Progenitor cell of endocrine pancreas (in vitro differentiated cells): Measurements from ENCODE around the gene ETNK1. TPM values are rescaled to one million over a fixed set of nuclear protein-coding genes. Genes with fewer than 3 reads are reported as not detected.

ENCODE experiments used
- DNase-seq: peaks from one replicate; pipeline ENCODE4 v3.0.0; 2021; ENCODE audit warnings: low spot score; ENCODE audit not compliant: unreplicated experiment
- H3K27ac Mint-ChIP-seq: 2 replicates; pipeline ENCODE4 v1.8.0; 2021; ENCODE audit warnings: mild to moderate bottlenecking, moderate library complexity, mixed read lengths
- H3K27me3 Mint-ChIP-seq: 2 replicates; pipeline ENCODE4 v1.8.0; 2021; ENCODE audit warnings: mixed read lengths
- H3K36me3 Mint-ChIP-seq: 2 replicates; pipeline ENCODE4 v1.8.0; 2022; ENCODE audit warnings: mixed read lengths; ENCODE audit not compliant: insufficient read depth
- H3K4me1 Mint-ChIP-seq: 2 replicates; pipeline ENCODE4 v1.8.0; 2021; ENCODE audit warnings: low read depth, mixed read lengths
- H3K4me3 Mint-ChIP-seq: 2 replicates; pipeline ENCODE4 v1.8.0; 2021; ENCODE audit warnings: low read depth, mild to moderate bottlenecking, moderate library complexity, mixed read lengths
- H3K9me3 Mint-ChIP-seq: 2 replicates; pipeline ENCODE4 v1.8.0; 2021; ENCODE audit warnings: low read depth, mixed read lengths
- CTCF ChIP-seq: fragments of 200-600 bp; sonication (generic); IDR thresholded peaks from one replicate; pipeline ENCODE4 v1.5.0; 2021; ENCODE audit warnings: antibody characterized with exemption, mild to moderate bottlenecking; ENCODE audit not compliant: unreplicated experiment
- total RNA-seq: library from RNA; stranded (reverse); gene quantifications from 2 replicates; pipeline ENCODE4 v1.2.1, GENCODE V29; 2021

The ETNK1 gene
- total RNA-seq, 1 donor from 2014 or later: 285 TPM

GRCh38 chr12:22733756-22734155 lies 108.8 kb downstream of the ETNK1 start:
- no peak overlapping the region for H3K4me3 Mint-ChIP-seq
- H3K27ac Mint-ChIP-seq: no peak overlapping the region
- H3K4me1 Mint-ChIP-seq: peaks cover 10% of the 10 kb centered on the region
- no peaks in the 10 kb centered on the region for H3K27me3 Mint-ChIP-seq
- no peaks in the 10 kb centered on the region for H3K36me3 Mint-ChIP-seq
- TF ChIP-seq CTCF: no peak
- H3K9me3 Mint-ChIP-seq: no peaks in the 10 kb centered on the region
- no peak for DNase-seq

- H3K9me3 Mint-ChIP-seq: no peaks in the 10 kb centered on the region
- no peak overlapping the region for H3K27ac Mint-ChIP-seq
- no peak for DNase-seq
- H3K4me3 Mint-ChIP-seq: no peak overlapping the region
- peaks cover 1% of the 10 kb centered on the region for H3K4me1 Mint-ChIP-seq
- no peaks in the 10 kb centered on the region for H3K36me3 Mint-ChIP-seq
- no peak for TF ChIP-seq CTCF
- H3K27me3 Mint-ChIP-seq: no peaks in the 10 kb centered on the region
Observed at GRCh38 chr12:22738945-22739344, 114.0 kb downstream of the ETNK1 start.

Other genes starting within 250 kb of the ETNK1 start
- 115 and 122 TPM in 2 replicates for gene C2CD5, start 80.6 kb upstream of the ETNK1 start, total RNA-seq